GM18867 (cell line): ENCODE results near the gene LRRC70.
"Not testable (repeated sequence)": the region's sequence is repeated elsewhere in the genome, so short reads cannot be mapped to it uniquely, and the experiment has no call there.

Experiments
- ATAC-seq: cut with Tn5 transposase; IDR thresholded peaks from one replicate; pipeline ENCODE4 v1.9.1; 2021; ENCODE audit warnings: mild to moderate bottlenecking, moderate library complexity; ENCODE audit not compliant: unreplicated experiment

LRRC70 gene

DNA sequence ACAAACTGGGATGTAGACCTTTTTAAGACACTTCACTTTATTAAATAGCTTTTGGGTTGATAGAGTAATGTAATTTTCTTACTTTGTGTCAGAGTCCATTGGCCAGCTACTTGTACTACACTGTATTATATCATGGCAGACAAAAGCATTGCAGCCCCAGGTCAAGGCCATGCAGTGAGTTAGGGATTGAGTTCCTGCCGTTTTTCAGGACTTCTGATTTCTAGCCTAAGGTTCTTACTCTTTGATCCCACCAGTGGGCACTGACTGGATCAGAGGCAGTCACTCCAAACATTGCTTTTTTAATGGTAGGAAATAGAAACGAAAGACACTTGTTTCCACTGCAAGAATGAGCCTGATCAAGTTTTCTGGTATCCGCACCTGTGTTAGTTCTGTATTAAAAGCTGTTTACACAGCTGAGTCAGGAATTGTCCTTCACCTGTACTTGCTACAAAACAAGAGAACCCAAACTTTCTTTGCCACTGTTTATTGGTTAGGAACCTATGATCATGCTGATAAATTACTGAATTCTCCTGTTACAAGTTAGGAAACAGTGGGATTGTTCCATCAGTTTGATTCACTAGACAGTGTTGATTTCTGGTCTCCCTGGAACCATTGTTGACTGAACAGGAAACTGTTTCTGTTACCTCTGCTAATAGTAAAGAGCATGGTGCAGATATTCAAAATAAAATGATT is 22.1 kb downstream of the LRRC70 start:
- no peak for ATAC-seq

DNA sequence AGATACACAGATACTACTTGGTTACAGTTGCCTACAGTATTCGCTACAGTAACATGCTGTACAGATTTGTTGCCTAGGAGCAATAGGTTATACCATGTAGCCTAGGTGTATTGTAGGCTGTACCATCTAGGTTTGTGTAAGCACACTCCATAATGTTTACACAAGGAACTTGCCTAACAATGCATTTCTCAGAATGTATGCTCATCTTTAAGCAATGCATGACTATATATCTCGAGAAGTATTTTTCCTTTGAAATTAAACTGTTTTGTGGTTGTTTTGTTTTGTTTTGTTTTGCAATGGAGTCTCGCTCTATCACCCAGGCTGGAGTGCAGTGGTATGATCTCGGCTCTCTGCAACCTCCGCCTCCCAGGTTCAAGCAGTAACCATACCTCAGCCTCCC is 25.3 kb downstream of the LRRC70 start:
- no peak for ATAC-seq

DNA sequence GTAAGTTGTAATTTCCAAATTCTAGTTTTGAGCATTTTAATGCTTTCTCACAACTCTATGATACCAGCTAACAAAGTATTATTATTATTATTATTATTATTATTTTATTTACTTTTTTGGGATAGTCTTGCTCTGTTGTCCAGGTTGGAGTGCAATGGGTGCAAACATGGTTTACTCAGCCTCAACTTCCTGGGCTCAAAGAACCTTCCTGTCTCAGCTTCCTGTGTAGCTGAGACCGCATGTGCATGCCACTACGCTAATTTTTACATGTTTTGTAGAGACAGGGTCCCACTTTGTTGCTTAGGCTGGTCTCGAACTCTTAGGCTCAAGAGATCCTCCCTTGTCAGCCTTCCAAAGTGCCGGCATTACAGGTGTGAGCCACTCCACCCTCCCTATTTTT is 27.0 kb downstream of the LRRC70 start:
- no peak for ATAC-seq

DNA sequence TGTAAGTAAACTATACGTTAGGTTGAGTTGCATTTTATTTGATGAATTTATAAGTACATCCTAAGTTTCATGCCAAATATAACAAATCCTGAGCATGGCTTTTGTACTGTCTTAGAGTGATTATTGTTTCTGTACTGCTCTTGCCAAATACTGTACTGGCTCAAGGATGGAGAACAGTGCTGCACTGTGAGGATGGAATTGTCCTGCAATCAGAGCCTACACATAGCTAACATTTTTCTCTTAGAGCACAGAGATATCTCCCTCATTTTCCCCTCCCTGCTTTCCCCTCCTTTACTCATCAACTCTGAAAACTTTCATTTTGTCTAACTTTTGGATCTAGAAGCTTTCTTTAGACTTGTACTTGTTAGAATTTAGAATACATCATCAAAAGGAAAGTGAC is 28.3 kb downstream of the LRRC70 start:
- no peak for ATAC-seq

DNA sequence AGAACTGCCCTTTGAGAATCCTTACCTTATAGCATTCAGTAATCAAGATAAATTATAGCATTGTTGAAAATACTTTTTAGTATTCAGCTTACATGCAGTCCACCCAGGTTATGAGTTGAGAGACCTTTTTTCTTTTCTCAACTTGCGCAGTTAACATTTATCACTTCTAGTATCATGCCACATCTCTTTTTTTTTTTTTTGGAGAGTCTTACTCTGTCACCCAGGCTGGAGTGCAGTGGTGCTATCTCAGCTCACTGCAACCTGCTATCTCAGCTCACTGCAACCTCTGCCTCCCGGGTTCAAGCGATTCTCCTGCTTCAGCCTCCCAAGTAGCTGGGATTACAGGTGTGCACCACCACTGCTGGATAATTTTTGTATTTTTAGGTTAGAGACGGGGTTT is 29.0 kb downstream of the LRRC70 start:
- ATAC-seq = no peak

DNA sequence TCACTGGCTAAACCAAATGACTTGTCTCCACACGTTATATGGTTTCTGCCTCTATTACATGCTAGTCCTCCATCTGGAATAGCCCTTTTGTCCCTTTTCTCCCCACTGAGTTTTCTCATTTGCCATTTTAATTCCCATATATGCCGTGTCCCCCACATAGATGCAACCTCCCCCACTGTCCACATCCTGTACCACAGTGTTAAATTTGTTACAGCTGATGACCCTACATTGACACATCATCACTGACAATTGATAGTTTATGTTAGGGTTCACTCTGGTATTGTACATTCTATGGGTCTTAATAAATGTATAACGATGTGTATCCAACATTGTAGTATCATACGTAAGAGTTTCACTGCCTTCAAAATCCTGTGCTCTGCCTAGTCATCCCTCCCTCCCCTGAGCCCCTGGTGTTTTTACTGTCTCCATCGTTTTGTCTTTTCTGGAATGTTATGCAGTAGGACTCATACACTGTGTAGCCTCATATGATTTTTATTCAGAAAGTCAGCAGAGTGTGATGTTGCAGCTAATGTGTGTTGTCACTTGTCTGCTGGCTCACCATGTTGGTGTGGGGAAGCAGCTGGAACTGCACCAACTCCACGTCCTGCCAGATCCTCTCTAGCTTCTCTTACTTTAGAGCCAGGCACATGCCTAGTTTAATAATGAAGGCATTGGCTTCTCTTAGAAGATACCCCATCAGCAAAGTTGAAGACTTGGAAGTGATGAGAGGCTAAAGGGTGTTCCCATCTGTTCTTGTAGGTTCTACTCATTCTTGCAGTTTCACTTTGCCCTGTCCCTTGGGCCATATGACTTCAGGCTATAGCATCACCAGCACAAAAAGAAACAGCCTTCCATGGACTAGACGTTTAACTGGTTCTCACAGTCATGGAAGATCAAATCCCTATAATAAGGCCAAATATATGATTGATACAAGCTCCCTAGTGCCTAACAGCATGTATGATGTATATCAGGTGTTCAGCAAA is 30.2 kb downstream of the LRRC70 start:
- ATAC-seq = no peak

DNA sequence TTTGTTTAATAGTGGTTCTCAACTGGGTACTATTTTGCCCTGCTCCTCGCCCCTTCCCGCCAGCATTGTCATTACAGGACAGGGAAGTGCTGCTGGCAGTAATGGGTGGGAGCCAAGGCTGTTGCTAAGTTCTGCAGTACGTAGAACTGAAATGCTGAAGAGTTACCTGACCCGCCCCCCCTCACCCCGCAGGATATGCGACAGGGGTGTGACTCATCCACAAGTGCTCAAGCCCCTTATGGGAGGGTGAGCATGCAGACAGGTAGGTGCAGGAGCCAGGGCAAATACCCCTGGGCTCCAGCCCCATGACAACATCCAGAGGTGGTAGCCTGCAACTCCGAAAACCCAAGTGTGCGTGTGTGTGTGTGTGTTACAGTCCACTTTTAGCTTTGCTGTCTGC is 35.7 kb downstream of the LRRC70 start:
- no peak for ATAC-seq

DNA sequence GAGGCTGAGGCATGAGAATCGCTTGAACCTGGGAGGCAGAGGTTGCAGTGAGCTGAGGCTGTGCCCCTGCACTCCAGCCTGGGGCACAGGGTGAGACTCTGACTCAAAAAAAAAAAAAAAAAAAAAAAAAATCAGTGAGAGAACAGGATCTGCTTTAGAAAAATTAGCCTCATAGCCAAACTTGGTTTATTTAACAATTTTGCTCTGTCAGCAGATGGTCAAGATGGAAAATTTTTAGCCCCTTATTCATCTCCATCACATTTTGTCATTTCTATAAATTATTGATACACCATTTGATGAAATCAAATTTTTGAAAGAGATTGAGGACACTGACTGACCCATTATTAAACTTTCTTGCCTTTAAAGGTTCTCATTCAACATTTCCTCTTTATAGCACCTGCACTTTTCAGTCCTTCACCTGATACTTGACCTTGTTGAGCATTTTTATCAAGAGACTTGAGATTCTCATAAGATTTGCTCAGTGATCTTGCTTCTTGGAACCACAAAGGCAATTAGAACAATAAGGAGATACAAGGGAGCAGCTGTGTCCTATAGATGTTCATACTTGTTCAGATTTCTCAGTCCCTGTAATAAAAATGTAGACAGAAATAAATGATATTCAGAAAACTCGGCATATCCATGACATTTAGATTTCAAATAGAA is 38.1 kb downstream of the LRRC70 start:
- ATAC-seq = no peak

DNA sequence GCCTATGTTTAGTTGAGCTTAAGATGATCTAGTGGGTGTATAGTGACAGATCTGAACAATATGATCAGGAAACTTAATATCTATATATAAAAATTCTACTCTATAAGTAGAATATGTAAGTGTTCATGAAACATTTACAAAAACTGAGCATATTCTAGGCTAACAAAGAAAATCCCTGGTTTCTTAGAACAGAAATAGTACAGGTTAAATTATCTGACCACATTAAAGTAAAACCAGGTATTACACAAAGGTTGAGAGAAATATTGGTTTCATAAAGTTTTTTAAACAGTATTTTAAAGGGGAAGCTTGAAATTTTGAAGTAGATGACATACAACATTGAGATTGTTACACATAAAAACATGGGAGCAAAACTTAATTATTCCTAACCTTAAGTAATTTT is 39.3 kb downstream of the LRRC70 start:
- ATAC-seq = no peak

DNA sequence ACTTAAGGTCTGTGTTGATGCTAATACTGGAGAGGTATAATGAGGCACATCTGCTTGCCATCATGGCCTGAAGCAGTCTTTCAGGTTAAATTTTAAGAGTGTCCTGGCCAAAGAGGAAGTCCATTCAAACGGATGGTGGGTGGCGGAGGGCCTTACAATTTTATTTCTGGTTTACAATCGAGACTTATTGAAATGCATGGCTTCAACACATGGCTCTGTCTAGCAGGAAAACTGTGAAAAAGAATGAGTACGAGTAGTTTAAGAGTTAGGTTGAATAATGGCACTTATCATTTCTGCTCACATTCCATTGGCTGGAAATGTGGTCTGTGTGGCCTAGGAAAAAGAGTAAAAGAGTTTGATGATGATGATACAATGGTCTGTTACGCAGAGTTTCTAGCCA is 42.1 kb downstream of the LRRC70 start:
- ATAC-seq = no peak

DNA sequence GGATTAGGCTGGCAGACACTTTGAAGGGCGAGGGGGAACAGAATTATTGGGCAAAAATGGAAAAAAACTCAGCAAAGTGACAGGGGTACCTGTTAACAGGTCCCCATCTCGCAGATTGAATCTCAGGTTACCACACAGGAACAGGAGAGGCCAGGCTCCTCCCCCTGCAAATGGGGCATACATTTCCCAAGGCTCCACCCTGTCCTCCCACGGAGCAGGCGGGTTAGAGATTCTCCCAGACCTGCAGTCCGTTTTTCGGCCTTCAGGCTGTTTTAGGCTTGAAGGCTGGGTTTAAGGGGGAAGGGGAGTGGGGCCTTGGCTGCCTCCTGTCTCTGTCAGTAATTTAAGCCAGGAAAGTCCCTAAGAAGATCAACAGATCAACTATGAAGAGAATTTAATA is 42.7 kb downstream of the LRRC70 start:
- no peak for ATAC-seq

DNA sequence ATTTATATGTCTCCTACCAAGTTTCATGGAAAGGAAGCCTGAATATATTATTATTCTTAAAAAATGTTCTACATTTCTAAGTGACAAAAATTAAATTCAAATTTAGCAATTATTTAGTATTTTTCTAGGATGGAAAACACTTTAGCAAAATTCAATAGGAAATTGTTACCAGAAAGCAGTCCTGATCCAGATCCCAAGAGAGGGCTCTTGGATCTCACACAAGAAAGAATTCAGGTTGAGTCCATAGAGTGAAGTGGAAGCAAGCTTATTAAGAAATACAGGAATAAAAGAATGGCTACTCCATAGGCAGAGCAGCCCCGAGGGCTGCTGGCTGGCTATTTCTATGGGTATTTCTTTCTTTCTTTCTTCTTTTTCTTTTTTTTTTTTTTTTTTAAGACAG is 44.7 kb downstream of the LRRC70 start:
- no peak for ATAC-seq

DNA sequence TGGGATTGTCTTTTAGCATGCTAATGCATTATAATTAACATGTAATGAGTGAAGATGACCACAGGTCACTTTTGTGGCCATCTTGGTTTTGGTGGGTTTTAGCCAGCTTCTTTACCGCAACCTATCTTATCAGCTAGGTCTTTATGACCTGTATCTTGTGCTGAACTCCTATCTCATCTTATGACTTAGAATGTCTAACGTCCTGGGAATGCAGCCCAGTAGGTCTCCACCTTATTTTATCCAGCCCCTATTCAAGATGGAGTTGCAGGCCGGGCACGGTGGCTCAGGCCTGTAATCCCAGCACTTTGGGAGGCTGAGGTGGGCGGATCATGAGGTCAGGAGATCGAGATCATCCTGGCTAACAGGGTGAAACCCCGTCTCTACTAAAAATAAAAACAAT is 45.8 kb downstream of the LRRC70 start:
- ATAC-seq = not testable (repeated sequence)

DNA sequence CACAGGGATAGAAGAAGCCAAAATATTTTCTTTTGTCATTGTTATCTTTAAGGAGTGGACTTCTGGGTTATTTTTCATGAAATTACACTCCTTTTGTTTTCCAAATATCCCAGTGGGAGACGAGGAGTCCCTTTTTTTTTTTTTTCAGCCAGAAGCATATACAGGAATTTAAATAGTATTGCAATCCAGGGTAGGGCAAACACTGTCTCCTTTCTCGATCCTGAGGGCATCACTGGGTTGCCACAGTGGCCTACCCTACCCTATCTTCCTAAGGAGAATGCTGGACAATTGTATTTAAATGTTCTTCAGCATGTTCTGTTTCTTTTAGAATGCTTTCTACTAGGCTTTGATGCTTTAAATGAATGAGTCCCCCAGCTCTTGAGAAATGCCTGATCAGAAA is 47.9 kb downstream of the LRRC70 start:
- ATAC-seq = no peak

DNA sequence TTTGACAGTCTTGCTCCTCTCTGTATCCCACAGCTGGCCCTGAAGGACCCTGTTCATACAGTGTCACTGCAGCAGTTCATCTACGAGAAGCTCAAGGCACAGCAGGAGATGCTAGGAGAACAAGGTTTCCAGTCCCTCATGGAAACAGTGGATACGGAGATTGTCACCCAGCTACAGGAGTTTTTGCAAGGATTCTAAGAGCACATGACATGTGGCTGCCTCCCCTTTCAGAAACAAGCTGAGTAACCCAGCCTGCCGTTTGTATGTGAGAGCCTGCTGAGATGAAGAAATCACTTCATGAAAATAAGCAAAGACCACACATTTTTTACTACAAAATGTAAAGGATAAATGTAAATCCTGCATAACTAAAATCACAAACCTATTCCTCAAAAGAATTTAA is 48.5 kb downstream of the LRRC70 start:
- ATAC-seq = no peak

DNA sequence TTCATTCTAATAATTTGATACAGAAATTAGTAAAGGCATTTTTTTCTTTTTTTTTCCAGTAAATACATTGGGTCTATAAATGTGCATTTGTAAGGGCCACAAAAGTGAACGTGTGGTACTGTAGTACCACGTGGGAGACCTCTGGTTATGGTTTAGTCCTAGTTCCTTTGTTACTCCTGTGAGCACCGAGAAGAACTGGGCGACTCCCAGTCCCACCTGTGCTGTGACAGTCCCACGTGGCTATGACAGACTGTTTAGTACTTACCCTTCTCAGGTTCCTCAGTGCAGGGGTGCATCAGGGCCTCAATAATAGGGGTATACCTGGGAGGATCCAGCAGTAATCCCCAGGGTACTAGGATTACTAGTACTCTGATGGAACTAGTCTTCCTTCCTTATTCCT is 49.3 kb downstream of the LRRC70 start:
- no peak for ATAC-seq
